Epithelial cell of proximal tubule (primary cell): ENCODE results near the gene POMT2. TPM values are rescaled to one million over a fixed set of nuclear protein-coding genes. Genes with fewer than 3 reads are reported as not detected.
"Not testable (repeated sequence)": the region's sequence is repeated elsewhere in the genome, so short reads cannot be mapped to it uniquely, and the experiment has no call there.

Source experiments
- DNase-seq: peaks from one replicate; pipeline ENCODE4 v3.0.0-alpha.2; 2011; ENCODE audit warnings: low read depth
- H3K4me3 ChIP-seq: 2 replicates; pipeline ENCODE4 v1.5.1; 2011; ENCODE audit warnings: low read depth, mild to moderate bottlenecking, low read length
- total RNA-seq: library from RNA; depleted of rRNA; stranded (reverse); fragments of >200 nt; gene quantifications from 2 replicates; pipeline ENCODE4 v1.2.3, GENCODE V29; 2015
- TF ChIP-seq, protein P1 (sequence below): conservative IDR thresholded peaks from 2 replicates; pipeline ENCODE4 v1.5.1; 2012; ENCODE audit warnings: low read depth, mild to moderate bottlenecking, low read length

Gene POMT2
- total RNA-seq, 1 donor from 2014 or later, result 17.8 TPM

DNA sequence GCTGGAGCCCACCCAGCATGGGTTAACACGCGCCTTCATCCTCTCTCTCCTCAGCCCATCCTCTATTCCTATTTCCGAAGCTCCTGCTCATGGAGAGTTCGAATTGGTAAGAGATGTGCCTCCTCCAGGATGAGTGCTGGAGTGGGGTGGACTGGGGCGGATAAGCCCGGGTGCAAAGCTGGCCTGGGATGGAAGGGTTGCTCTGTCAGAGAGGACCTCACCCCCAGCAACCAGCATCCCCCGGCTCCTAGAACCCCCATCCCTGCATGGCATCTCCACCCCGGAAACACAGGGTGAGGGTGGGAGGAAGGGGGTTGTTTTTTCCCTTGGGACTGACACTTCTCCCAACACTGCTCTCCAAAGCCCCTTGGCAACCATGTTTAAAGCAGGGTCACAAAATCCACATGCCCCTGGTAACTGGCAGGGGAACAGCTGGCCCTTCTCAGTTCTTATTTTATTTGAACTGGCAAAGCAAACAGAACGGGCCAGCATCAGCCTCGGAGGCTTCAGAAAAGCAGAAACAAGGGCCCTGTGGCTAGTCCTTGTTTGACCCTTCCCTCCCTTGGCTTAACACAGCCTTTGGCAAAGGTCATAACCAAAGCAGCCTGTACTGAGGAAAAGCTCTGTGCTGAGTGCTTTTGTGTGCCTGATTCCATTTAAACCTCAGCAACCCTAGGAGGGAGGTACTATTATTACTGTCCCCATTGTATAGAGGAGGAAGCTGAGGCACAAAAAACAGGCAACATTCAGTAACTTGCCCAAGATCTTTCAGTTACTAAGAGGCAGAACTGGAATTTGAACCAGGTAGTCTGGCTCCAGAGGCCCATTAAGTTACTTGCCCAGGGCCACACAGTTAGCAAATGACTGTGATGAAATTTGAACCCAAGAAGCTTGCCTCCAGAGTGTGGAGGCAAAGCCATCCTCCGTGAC lies 4.4 kb upstream of the POMT2 start:
- no peak overlapping the region for H3K4me3 ChIP-seq
- DNase-seq, result no peak
- TF ChIP-seq, protein P1, sequence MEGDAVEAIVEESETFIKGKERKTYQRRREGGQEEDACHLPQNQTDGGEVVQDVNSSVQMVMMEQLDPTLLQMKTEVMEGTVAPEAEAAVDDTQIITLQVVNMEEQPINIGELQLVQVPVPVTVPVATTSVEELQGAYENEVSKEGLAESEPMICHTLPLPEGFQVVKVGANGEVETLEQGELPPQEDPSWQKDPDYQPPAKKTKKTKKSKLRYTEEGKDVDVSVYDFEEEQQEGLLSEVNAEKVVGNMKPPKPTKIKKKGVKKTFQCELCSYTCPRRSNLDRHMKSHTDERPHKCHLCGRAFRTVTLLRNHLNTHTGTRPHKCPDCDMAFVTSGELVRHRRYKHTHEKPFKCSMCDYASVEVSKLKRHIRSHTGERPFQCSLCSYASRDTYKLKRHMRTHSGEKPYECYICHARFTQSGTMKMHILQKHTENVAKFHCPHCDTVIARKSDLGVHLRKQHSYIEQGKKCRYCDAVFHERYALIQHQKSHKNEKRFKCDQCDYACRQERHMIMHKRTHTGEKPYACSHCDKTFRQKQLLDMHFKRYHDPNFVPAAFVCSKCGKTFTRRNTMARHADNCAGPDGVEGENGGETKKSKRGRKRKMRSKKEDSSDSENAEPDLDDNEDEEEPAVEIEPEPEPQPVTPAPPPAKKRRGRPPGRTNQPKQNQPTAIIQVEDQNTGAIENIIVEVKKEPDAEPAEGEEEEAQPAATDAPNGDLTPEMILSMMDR, result no peak

DNA sequence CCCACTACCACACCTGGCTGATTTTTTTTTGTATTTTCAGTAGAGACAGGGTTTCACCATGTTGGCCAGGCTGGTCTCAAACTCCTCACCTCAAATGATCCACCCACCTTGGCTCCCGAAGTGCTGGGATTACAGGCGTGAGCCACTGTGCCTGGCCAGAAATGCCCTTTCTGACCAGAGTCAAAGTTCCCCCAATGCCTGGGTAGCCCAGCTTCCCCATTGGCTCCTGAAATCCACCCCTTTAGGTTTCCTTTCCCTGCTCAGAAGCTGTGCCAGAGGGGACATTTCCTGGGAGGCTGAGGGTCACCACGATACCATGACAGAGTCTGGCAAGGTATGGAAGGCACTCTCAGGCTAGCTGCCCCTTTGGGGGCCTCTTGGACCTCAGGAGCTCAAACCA lies 3.6 kb upstream of the POMT2 start:
- DNase-seq, result no peak
- TF ChIP-seq, protein P1, result no peak
- no peak overlapping the region for H3K4me3 ChIP-seq

DNA sequence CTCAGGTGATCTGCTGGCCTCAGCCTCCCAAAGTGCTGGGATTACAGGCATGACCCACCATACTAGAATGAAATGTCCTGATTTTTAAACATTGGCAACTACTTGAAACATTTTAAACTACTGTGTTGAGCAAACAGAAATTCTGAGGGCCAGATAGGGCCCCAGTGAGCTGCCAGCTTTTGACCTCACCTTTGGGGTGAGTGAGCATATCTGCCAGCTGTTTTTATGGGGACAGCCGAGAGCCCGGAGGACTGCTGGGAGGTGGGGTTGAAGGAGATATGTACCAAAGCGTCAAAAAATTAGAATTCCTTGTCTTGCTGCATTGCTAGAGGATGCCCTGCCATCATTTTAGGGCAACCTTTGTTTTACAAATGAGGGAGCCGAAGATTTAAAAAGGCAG lies 2.9 kb upstream of the POMT2 start:
- TF ChIP-seq, protein P1, result no peak
- DNase-seq, result no peak
- H3K4me3 ChIP-seq, result no peak overlapping the region

DNA sequence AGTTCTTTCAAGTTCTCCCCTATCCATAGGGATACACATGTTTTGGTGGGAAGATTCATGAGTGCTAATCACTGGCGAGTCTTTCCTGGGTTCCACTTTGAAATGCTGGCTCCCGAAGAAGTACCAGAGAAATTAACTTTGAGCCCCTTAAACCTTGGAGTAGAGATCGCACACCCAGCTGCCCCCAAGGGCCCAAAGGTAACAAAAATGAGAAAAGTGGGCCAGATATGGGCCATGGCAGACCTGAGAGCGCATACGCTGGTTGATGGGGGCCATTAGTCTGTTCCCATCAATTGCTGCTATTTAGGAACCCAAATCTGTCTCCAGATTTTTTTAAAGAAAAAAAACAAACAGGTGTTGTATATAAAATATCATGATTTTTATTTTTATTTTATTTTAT lies 2.3 kb upstream of the POMT2 start:
- no peak overlapping the region for H3K4me3 ChIP-seq
- TF ChIP-seq, protein P1, result no peak
- no peak for DNase-seq

DNA sequence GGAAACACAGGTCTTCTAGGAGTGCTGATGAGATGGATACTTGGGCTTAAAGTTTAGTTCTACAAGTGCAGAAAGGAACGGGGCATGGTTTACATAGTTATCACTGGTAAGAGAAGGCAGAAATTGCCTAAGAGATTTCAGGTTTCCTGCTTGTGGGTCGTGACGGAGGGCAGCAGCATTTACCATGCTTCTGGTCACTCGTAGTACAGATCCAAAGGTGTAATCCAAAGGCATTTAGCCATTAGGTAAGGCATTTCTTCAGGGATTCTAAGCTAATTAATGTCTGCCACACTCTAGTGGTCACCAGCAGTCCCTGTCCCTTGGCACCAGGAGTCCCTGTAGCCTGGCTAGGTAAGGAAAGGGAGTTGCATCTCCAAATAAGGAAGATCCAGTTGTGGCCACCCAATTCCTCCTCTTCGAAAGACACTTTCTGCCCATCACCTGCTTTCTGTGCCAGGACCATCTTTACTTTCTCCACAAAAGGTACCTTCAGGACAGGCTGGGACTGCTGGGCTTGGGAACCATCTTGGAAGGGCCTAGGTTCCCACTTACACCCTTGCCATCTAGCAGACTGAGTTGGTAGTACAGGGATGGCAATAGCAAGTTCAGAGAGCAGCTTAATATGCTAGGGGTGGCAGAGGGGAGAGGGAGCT lies 1.7 kb upstream of the POMT2 start:
- TF ChIP-seq, protein P1, result no peak
- peak overlapping the region; percentile 84 for H3K4me3 ChIP-seq
- DNase-seq, result no peak

DNA sequence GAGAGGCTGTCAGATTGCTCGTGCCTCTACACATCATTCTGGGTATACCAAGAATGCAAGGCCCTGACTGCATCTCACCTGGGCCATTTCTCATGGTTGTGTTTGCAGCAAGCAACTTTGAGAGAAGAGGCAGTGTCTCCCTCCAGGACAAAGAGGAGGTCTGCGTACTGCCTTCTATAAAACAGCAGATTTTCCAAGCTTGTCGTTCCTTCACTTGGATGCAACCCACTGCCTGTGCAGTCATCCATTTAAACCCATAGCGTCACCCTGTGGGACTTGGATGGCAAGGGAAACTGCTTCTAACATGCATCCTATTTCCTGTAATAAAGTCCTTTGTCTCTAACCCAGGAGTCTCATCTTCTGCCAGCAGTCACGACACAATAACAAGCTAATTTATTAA lies 1.3 kb downstream of the POMT2 start:
- H3K4me3 ChIP-seq, result peak overlapping the region; percentile 84
- DNase-seq, result no peak
- TF ChIP-seq, protein P1, result peak; percentile 12

DNA sequence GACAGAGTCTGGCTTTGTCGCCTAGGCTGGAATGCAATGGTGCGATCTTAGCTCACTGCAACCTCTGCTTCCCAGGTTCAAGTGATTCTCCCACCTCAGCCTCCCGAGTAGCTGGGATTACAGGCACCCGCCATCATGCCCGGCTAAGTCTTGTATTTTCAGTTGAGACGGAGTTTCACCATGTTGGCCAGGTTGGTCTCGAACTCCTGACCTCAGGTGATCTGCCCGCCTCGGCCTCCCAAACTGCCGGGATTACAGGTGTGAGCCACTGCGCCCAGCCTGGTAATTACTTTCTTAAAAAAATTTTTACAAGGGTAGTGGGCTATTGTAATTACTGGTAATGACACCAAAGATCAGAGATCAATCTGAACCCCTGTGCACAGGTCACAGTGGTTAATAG lies 1.9 kb downstream of the POMT2 start:
- H3K4me3 ChIP-seq, DNase-seq: not testable (repeated sequence)
